ENCODE measurements around the gene FNBP1.
"Not testable (repeated sequence)": the region's sequence is repeated elsewhere in the genome, so short reads cannot be mapped to it uniquely, and the experiment has no call there.

FNBP1 gene

DNA sequence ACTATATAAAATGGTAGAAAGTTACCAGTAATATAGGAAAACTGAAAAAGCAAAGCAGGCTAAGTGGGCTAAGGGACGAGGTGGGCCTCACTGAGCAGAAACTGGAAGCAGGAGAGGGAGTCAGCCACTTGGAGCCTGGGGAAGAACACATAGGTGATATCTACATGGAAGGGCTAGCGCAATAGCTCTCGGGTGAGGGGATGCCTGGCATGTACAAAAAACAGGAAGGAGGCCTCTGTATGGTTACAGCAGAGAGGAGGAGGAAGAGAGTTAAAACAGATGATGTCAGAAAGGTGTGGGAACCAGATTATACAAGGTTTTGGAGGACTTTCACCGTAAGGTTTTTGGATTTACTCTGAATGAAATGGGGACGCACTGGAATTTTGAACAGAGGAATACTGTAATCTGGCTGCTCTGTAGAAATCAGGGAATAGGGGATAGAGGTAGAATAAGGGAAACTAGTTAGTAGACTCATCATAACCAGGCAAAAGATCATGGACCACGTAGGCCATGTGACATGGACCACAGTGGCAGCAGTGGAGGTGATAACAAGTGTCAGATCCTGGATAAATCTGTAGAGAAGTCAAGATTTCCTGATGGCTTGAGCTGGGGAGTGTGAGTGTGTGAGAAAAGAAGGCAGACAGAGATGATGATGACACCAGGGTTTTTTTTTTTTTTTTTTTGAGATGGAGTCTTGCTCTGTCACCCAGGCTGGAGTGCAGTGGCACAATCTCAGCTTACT is 52.5 kb downstream of the FNBP1 start:
- peak; percentile 44 for DNase-seq

DNA sequence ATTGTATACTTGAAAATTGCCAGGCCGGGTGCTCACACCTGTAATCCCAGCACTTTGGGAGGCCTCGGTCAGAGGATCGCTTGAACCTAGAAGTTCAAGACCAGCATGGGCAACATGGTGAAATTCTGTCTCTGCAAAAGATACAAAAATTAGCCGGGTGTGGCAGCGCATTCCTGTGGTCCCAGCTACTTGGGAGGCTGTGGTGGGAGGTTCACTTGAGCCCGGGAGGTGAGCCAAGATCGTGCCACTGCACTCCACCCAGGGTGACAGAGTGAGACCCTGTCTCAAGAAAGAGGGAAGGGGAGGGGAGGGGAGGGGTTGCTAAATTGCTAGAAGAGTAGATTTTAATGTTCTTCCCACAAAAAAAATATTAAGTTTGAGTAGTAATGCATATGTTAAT is 53.2 kb downstream of the FNBP1 start:
- no peak for DNase-seq

DNA sequence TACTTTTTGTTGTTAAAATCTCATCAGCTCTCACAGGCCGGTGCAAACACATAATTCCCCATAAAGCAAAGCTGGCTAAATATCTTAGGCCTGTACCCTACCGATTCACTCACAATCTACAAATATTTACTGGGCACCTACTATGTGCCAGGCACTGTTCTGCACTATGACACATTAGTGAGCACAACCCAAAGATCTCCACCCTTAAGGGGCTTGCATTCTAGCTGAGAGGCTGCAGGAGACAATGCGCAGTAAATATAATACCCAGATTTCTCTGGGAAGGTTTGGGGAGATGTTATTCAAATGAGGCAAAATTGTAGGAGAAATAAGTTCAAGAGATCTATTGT is 53.7 kb downstream of the FNBP1 start:
- DNase-seq: no peak

DNA sequence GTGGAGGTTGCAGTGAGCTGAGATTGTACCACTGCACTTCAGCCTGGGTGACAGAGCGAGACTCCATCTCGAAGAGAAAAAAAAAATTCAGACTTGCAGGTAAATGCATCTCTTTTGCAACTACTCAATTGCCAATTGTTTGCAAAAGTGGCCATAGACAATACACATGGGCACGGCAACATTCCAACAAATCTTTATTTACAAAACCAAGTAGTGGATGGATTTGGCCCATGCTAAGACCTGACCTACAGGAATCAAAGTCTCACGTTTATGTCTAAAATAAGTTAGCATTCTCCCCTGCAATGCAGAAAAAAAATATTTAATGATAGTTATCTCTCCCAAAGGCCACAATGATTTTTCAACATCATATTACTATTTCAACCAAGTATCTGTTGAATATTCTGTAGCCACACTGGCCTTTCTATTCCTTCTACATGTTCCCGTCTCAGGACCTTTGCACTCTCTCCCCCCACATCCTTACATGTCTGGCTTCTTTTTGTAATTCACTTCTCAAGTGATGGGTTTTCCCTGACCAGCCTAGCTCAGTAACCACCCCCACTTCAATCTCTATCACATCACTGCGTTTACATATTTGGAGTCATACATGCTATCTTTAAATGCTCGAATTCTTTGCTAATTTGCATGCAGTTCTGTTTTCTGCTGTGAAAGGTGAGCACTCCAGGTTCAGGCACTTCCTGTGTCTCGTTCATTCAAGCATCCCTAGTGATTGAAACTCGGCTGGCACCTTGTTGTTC is 54.2 kb downstream of the FNBP1 start:
- no peak for DNase-seq

DNA sequence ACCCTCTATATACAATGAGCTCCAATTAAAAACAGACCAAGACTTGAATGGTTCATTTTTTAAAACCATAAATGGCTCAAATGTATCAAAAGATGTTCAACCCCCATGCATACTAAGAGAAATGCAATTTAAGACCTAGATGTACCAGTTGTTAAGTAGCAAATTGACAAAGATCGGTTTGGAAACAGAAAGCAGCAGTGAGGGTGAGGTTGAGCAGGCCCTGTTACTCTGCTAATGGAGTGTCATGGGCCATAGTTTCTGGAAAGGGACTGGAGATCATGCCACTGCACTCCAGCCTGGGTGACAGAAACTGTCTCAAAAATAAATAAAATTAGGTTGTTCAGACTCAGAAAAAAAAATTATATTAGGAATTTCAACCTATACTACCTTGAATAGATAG is 55.0 kb downstream of the FNBP1 start:
- no peak for DNase-seq

DNA sequence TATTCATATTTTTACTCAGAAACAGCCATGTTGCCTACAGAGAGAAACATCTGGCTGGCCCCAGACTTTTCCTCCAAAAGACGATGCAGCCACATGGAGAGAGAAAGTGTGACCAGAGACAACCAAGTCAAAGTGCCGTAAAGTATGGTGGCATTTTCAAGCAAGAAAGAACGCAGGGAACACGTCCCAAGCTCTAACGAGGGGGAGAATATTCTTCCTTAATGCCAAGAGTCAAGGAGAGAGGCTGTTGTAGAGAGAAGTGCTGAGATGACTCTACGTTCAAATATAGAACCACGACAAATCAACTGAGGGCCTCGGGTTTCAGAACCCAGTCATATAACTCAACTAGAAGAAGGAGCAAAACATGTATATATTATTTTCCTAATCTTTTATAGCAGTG is 55.9 kb downstream of the FNBP1 start:
- no peak for DNase-seq

DNA sequence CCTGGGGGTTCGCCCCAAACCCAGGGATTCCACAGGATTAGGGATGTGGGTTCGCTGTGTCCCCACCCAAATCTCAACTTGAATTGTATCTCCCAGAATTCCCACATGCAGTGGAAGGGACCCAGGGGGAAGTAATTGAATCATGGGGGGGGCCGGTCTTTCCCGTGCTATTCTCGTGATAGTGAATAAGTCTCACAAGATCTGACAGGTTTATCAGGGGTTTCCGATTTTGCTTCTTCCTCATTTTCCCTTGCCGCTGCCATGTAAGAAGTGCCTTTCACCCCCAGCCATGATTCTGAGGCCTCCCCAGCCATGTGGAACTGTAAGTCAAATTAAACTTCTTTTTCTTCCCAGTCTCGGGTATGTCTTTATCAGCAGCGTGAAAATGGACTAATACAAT is 58.4 kb downstream of the FNBP1 start:
- not testable (repeated sequence) for DNase-seq

DNA sequence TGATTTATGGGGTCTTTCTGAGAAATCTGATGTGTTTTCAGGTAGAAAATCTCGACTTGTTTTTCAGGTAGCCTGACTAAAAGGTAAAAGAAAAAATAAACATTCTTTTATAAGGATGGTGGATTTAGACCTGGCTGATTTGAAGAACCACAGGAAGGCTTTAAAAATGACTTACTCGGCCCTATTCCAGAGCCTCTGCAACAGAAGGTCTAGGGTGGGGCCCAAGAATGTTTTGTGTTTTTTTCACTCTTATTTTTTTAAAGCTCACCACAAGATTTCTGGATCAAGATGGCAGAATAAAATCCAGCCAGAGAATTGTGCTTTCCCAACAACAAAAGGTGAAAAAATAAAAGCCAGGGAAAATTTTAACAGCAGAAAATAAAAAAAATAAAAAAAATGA is 59.1 kb downstream of the FNBP1 start:
- no peak for DNase-seq

DNA sequence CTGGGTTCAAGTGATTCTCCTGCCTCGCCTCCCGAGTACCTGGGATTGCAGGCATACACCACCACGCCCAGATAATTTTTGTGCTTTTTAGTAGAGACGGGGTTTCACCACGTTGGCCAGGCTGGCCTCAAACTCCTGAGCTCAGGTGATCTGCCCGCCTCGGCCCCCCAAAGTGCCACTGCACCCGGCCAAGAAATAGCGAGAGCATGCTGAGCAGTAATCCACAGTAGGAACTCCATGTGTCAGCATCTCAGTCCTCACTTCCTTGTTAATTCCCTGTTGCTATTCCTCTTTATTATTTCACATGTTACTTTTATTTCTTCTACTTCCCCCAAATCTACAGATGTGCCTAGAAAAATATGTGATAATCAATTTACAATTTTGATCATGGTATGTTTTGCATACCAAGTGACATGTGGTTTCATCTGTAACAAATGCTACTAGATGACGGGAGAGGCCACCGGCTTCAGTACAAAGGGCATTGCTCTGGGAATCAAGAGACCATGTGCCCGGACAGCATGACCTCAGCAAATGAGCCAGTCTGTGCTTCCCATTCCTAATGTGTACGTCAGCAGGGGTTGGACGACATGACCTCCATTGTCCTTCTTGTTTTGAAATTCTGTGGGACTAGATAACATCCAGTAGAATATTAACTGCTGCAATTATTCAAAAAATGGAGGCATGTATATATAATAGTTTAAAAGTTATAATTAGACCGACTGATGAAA is 61.6 kb downstream of the FNBP1 start:
- DNase-seq: no peak

DNA sequence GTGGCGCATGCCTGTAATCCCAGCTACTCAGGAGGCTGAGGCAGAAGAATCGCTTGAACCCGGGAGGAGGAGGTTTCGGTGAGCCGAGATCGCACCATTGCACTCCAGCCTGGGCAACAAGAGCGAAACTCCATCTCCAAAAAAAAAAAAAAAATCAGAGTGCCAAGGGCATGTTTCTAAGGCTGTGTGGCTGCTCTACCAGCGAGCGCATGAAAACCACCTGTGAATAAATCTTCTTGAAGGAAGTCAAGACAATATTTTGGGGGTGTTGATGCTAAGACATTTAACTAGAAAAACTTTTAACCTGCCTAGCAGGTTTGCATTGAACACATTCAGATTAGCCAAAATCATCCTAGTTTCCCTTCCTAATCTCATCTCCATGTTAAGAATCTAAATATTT is 62.8 kb downstream of the FNBP1 start:
- not testable (repeated sequence) for DNase-seq

DNA sequence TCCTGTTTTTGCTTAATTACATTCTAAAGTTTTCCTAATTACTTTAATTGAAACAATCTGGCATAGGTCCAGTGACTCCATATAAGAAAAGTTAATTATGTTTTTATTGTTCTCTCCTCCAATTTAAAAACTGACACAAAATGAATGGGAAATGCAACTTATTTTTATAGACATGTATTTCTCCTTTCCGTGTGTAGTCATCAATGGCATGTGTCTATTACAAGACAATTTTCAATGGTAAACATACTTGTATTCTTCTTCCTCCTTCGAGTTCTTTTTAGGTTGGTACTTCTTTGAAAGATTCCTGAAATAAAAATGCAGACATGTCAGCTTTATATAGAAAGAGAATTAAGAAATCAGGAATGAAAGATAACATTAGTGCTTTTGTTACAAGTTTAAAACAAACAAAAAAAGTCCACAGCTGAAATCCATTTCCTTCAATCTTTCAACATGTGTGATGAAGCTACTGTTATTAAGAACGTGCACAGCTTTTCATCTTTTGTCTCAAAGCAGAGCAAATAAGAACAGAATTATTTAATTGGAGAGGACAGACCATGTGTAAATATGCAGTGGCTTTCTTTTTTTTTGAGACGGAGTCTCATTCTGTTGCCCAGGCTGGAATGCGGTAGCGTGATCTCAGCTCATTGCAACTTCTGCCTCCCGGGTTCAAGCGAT is 63.8 kb downstream of the FNBP1 start:
- DNase-seq: no peak

DNA sequence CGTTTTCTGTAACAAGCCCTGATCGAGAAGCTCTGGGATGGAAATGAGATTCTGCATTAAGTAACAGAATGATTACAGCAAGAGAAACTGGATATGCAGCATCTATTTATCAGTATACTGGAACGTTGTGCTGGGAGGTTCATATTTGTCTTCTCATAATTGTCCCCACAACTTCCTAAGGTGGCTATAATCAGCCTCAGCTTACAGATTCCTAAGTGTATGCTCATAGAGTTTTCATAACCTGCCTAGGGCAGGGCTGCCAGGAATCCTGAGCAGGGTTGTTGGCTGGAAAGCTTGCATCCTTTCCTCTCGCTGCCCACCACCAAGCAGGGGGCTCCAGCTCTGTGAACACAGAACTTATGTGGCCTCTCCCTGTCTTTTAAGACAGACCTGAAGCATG is 70.2 kb downstream of the FNBP1 start:
- no peak for DNase-seq

DNA sequence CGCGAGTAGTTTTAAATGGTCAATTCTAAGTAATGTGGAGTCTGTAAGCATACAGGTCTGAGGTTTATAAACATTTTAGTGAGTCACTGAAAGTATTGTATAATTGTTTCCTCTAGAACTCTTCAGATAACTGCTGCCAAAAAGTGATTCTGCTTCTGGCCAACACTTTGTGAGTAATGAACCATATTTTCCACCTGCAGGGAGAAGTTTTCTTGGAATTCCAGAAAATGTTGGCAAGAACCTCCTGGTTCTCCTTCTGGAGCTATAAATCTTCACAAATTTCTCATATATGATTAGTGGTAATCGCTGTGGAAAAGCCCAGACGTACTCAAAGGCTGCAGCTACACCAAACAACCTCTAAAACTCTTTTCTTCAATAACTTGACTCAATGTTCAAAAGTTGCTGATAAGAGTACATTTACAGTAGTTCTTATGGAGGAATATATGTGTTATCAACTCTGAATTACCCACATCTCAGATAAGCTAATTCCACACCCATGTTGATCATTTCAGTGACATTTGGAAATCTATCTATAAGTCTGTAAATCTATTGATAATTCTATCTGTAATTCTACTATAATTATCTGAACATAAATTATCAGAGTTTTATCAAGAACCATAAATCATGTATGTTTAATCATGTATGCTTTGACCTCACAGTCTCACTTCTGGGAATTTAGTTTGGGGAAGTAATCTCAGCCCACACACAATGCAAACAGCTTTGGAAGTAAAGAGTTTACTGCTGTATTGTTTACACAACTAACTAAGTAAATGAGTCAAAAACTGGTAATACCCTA is 74.1 kb downstream of the FNBP1 start:
- no peak for DNase-seq

DNA sequence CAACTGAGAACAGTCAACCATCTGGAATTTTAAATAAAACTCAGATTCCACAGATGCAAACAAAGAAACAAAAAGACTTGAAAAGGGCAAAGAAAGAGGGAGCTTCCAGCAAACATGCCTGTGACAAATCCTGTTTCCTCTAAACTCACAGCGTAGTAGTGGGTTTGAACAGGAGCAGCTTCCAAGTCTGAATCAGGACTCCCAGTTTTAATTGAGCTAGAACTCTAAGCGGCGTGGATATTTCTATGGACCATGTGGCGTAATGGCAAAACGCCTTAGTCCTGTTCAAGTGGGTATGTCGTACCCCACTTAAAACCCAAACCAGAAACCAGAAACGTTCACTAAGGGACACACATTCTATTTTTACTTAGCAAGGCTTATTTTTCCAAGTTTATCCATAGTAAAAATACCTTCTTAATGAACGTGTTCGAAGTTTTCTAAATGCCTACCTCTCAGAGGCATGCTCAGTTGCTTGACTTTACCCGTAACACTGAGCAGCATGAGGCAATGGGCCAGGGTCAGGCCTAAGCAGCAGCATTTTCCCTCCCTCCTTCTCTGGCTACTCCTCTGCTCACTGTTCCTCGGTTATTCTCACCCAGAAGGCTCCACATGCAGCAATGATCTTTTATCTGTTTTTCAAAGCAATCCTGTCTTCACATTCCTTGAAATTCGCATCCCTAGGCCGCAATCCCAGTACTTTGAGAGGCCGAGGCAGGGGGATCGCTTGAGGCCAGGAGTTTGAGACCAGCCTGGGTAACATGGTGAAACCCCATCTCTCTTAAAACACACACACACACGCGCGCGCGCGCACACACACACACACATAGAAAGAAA is 77.9 kb downstream of the FNBP1 start:
- no peak for DNase-seq

DNA sequence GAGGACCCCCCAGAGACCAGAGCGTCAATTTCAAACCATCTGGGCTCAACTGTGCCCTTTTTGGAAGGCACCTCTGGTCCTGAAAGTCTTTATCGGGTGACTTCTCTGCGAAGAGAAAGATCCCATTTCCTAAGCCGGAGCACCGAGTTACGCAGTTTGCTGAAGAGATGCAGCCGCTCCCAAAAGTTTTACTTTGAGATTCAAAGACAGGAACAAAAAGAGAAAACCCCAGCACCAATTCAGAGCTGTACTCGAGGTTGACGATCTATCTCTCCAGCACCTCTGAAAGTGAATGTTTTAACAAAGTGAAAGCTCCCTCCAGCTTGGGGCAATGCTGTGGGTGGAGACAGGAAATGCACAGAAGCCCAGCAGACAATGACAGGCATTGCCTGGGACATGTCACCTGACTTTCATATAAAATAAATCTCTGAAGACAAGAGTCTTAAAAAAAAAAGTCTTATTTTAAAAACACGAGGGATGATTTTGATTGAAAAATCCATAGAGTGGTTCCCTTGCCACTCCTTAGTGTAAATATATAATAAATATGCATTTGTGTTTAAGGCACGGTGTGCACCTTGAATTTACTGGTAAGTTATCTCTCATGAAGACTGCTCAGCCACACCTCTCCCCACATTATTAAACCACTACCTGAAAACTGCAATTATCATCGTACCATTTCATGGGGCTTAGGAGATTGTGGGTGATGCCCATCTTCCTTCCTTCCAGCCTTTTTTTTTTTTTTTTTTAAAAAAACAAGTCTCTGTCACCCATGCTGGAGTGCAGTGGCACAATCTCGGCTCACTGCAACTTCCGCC is 79.9 kb downstream of the FNBP1 start:
- peak; percentile 72 for DNase-seq

DNA sequence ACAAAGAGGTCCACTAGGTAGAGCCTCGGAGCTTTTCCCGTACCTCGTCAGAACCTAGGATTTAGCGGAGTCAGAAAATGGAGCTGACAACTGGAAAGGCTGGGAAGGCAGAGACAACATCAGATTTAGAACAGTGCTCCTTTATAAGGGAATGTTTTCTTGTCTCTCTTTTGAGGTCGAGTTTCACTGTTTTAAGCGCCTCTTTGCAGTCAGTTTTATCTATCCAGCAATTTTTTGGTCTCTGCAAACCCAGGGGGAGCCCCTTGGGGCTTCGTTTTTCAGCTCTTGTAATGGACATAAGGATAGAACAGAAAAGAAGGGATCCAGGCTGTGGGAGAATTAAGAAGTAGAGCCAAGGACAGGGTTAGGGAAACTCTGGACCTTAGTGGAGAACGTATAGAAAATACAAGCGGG is 80.5 kb downstream of the FNBP1 start:
- no peak for DNase-seq

DNA sequence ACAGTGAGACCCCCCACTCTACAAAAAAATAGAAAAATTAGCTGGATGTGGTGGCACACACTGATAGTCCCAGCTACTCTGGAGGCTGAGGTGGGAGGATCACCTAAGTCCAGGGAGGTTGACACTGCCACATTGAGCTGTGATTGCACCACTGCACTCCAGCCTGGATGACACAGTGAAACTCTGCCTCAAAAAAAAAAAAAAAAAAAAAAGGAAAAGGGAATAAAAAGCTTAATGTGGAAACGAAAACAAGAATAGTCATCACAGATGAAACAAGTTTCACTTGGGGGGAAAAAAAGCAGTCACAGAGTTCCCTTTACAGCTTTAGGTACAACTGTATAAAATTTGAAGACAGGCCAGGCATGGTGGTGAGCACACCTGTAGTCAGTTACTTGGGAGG is 84.2 kb downstream of the FNBP1 start:
- DNase-seq: no peak

DNA sequence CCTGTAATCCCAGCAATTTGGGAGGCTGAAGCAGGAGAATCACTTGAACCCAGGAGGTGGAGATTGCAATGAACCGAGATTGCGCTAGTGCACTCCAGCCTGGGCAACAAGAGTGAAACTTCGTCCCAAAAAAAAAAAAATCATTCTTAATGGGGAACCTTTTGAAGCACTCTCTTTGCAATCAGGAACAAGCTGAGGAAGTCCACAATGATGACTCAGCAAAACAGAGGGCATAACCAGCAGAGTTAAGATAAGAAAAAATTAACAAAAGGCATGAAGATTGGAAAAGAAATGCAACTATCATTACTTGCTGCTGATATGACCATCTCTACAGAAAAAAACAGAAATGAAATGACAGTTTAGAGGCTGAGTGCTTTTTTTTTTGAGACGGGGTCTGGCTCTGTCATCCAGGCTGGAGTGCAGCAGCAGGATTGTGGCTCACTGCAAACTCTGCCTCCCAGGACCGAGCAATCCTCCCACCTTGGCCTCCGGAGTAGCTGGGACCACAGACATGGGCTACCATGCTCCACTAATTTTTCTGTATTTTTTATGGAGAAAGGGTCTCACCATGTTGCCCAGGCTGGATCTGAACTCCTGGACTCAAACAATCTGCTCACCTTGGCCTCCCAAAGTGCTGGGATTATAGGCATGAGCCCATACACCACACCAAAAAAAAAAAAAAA is 88.0 kb downstream of the FNBP1 start:
- DNase-seq: no peak

DNA sequence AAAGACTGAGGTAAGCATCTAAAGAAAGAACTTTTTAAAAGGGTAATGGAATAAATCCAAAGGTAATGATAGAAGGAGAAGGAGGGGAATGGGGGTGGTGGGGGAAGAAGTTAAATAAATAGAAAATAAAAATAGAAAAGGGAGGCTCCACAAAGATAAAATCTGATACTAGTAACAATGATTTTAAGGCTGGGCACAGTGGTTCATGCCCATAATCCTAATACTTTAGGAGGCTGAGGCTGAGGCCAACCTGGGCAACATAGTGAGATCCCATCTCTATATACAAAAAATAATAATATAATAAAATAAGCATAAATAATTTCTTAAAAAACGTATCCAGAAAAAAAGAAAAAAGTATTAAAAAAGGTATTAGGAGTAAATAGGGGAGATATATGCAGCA is 89.3 kb downstream of the FNBP1 start:
- no peak for DNase-seq

DNA sequence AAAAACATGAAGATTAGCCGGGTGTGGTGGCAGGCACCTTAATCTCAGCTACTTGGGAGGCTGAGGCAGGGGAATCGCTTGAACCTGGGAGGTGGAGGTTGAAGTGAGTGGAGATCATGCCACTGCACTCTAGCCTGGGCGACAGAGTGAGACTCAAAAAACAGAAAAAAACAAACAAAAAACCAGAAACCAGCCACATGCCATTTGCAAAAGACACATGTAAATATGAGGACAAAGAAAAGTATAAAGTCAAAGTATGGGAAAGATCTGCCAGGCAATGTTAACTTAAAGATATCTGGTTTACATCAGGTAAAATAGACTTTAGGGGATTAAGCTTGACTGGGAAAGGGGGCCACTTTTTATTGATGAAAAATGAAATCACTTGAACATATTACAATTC is 90.7 kb downstream of the FNBP1 start:
- DNase-seq: no peak

Measured in effector CD4-positive, alpha-beta T cell (primary cell).